ENCODE results near the gene LY6G5B.

LY6G5B gene

DNA sequence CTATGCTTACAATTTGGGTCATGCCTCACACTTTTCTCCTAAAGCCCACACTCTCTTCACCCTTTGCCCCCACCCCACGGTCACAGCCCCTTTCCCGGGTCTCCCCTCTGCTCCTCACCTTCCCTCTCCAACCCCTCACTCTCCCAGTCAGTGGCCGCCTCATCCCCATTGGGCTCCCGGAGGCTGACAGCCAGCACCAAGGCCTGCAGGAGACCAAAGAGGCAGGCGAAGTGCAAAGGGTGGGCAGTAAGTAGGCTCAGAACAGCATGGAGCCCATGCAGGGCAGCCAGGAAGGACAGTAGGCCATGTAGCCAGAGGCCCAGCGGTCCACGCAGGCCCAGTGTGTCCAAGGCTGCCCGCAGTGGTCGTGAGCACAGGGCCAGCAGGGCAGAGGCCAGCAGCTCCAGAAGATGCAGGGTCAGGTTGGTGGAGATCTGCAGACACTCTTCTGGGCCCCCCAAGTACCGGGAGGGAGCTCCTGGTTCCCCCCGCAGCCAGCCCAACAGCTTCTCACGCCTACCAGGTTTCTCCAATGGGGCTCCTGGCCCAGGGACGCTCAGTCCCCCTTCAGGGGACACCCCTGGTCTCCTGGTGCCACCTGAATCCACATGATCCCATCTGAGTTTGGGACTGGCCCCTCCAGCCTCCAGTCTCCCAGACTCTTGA is 10.7 kb upstream of the LY6G5B start:
- H3K4me3 ChIP-seq (ENCODE audit: low read length), result peak overlapping the region; percentile 83
- peak overlapping the region; percentile 91; the same call in 1 of the 2 replicates for H3K9ac ChIP-seq (ENCODE audit: low read depth, low read length)
- H3K4me1 ChIP-seq (ENCODE audit: insufficient read depth, low read length), result peaks cover 17% of the 10 kb centered on the region
- H3K36me3 ChIP-seq (ENCODE audit: insufficient read depth, low read length), result peaks cover 38% of the 10 kb centered on the region
- 94% methylated on average over 13 of the region's 13 CpGs for WGBS
- no peak overlapping the region for H3K27ac ChIP-seq (ENCODE audit: low read depth, low read length)
- no peaks in the 10 kb centered on the region for H3K27me3 ChIP-seq (ENCODE audit: insufficient read depth, low read length)
- no peaks in the 10 kb centered on the region for H3K9me3 ChIP-seq (ENCODE audit: insufficient read depth, low read depth, low read length)

DNA sequence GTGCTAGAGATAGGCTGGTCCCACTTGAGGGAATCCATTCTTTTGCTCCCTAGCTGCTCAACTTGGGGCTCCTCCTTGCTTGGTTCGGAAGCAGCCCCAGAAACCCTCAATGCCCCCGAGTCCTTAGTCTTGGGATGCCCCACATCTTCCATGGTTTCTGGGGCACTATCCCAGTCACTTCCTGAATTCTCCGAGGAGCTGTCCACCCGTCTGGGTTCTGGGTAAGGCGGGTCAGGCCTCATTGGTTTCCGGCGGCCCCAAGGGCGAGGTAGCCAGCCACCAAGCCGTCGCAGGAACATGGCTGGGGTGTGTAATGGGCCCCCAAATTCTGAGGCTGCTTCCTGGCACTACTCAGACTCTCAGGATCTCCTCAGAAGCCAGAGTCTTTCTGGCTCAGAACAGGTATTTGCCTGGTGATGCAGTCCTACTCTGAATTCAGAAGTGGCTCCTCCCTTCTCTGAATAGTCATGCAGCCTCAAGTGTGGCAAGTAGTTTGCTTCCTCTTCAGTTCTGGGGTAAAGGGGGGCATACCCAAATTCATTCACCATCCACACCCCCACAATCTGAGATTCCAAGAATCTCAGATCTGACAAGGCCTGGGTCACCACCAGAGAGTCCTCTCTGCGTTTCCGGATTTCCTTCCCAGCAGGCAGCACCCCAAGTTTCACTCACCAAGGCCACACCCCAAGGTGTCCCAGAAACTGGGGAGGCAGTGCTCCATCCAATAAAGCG is 10.0 kb upstream of the LY6G5B start:
- H3K27ac ChIP-seq (ENCODE audit: low read depth, low read length), result peak overlapping the region; percentile 88
- H3K9ac ChIP-seq (ENCODE audit: low read depth, low read length), result peak overlapping the region; percentile 91
- H3K4me1 ChIP-seq (ENCODE audit: insufficient read depth, low read length), result peaks cover 19% of the 10 kb centered on the region
- 49% methylated on average over 13 of the region's 13 CpGs for WGBS
- H3K36me3 ChIP-seq (ENCODE audit: insufficient read depth, low read length), result peaks cover 38% of the 10 kb centered on the region
- no peaks in the 10 kb centered on the region for H3K9me3 ChIP-seq (ENCODE audit: insufficient read depth, low read depth, low read length)
- no peaks in the 10 kb centered on the region for H3K27me3 ChIP-seq (ENCODE audit: insufficient read depth, low read length)
- H3K4me3 ChIP-seq (ENCODE audit: low read length), result peak overlapping the region; percentile 83

DNA sequence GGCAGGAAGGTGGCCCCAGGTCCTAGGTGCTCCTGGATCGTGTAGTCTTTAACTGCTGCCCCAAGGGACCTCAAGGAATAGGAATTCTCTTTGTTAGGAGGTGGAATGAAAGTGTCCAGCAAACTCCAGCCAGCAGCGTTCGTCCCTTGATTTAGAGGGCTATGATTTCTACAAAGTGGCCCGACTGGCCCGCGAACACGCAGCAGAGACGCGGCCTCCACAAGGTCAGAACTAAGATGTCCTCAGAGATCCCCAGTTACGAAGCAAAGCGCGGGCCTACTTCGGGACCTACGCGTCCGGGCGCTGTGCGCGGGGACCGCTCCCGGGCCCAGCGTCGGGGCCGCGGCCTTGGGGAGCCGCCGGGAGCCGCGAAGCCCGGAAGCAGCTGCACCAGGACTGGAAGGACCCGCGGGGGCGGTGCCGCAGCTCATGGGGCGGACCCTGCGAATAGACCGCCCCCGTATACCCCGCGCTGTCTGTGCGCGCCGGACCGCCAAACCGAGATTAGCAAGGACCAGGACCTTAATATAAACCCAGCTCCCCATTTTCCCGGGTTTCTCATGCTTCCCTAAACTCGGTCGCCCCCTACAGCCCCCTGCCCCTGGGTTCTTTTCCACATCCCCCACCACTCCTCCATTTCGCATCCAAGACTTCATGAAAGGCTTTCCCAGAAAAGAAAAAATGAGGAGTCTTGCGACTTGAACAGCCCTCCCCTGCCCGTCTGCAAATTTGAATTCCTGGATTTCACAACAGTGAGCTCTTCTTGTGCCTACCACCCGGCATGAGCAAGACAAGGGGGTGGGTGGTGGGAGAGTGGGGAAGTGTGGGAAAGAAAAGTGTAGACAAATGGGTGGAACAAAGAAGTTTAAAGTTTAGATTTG is 9.2 kb upstream of the LY6G5B start, which contains the start of gene C6orf47:
C6orf47 (minus strand) TSS at position 398 of the 881 bp plus-strand sequence. CDS start 831 bp downstream, outside the sequence.
- H3K9me3 ChIP-seq (ENCODE audit: insufficient read depth, low read depth, low read length), result no peaks in the 10 kb centered on the region
- peaks cover 19% of the 10 kb centered on the region for H3K4me1 ChIP-seq (ENCODE audit: insufficient read depth, low read length)
- peak within 1 kb of the TSS; percentile 83 for H3K4me3 ChIP-seq (ENCODE audit: low read length)
- peak within 1 kb of the TSS; percentile 91 for H3K9ac ChIP-seq (ENCODE audit: low read depth, low read length)
- peaks cover 38% of the 10 kb centered on the region for H3K36me3 ChIP-seq (ENCODE audit: insufficient read depth, low read length)
- 1% methylated on average over 52 of the region's 52 CpGs for WGBS
- H3K27me3 ChIP-seq (ENCODE audit: insufficient read depth, low read length), result no peaks in the 10 kb centered on the region
- peak within 1 kb of the TSS; percentile 88 for H3K27ac ChIP-seq (ENCODE audit: low read depth, low read length)

- H3K36me3 ChIP-seq (ENCODE audit: insufficient read depth, low read length), result peaks cover 38% of the 10 kb centered on the region
- peaks cover 19% of the 10 kb centered on the region for H3K4me1 ChIP-seq (ENCODE audit: insufficient read depth, low read length)
- WGBS, result 91% methylated on average over 12 of the region's 12 CpGs
- H3K27ac ChIP-seq (ENCODE audit: low read depth, low read length), result peak overlapping the region; percentile 81
- H3K9ac ChIP-seq (ENCODE audit: low read depth, low read length), result peak overlapping the region; percentile 91; the same call in 1 of the 2 replicates
- H3K9me3 ChIP-seq (ENCODE audit: insufficient read depth, low read depth, low read length), result no peaks in the 10 kb centered on the region
- H3K27me3 ChIP-seq (ENCODE audit: insufficient read depth, low read length), result no peaks in the 10 kb centered on the region
- H3K4me3 ChIP-seq (ENCODE audit: low read length), result peak overlapping the region; percentile 83
Measured at GRCh38 chr6:31661262-31662123, 8.3 kb upstream of the LY6G5B start.

- Histone ChIP-seq H3K4me3 (ENCODE audit: low read length) (no peak overlapping the region), H3K4me1 (ENCODE audit: insufficient read depth, low read length) (peaks cover 19% of the 10 kb centered on the region), H3K27me3 (ENCODE audit: insufficient read depth, low read length) (no peaks in the 10 kb centered on the region), H3K36me3 (ENCODE audit: insufficient read depth, low read length) (peaks cover 40% of the 10 kb centered on the region), H3K9me3 (ENCODE audit: insufficient read depth, low read depth, low read length) (no peaks in the 10 kb centered on the region), H3K27ac (ENCODE audit: low read depth, low read length) (no peak overlapping the region), H3K9ac (ENCODE audit: low read depth, low read length) (no peak overlapping the region)
- WGBS, result 96% methylated on average over 12 of the region's 12 CpGs
Measured at GRCh38 chr6:31662124-31662723, 7.6 kb upstream of the LY6G5B start.

DNA sequence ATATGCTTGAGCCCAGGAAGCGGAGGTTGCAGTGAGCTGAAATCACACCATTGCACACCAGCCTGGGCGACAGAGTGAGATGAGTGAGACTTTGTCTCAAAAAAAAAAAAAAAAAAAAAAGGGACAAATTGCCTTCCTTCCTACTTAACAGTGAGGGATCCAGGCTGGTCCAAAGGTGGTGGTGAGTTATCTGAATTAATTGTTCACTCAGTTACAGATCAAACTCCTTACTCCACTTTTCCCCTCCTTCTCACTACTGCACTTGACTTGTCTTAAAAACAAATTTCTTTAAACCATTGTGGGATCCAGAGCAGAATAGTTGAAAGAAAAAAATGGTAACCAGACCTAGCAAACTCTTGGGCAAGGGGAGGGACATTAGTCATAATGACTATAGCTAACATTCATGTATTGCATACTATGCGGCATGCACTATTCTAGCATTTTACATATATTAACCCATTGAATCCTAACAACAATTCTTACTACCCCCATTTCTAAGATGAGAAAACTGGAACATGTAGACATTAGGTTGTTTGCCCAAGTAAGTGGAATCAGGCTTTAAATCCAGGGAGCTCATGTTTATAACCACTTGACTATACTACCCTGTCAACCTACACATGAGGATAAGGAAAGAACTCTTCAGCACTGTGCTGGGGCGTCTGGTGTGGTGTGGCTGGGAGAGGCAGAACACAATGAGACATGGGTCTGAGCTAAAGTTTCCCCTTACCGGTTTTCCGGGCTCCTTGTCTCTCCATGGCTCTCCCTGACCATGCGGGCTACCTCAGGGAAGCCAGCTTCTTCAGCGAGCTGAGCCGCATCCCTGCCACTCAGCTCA is 6.4 kb upstream of the LY6G5B start:
- Histone ChIP-seq H3K9me3 (ENCODE audit: insufficient read depth, low read depth, low read length) (no peaks in the 10 kb centered on the region), H3K4me1 (ENCODE audit: insufficient read depth, low read length) (peaks cover 19% of the 10 kb centered on the region), H3K36me3 (ENCODE audit: insufficient read depth, low read length) (peaks cover 41% of the 10 kb centered on the region), H3K27me3 (ENCODE audit: insufficient read depth, low read length) (no peaks in the 10 kb centered on the region), H3K9ac (ENCODE audit: low read depth, low read length) (no peak overlapping the region; the same call in 1 of the 2 replicates), H3K4me3 (ENCODE audit: low read length) (peak overlapping the region; percentile 96), H3K27ac (ENCODE audit: low read depth, low read length) (peak overlapping the region; percentile 20)
- WGBS, result 86% methylated on average over 8 of the region's 9 CpGs

GRCh38 chr6:31663961-31664789 is 5.6 kb upstream of the LY6G5B start:
- peaks cover 19% of the 10 kb centered on the region for H3K4me1 ChIP-seq (ENCODE audit: insufficient read depth, low read length)
- peak overlapping the region; percentile 96 for H3K4me3 ChIP-seq (ENCODE audit: low read length)
- H3K9me3 ChIP-seq (ENCODE audit: insufficient read depth, low read depth, low read length), result no peaks in the 10 kb centered on the region
- WGBS, result 43% methylated on average over 17 of the region's 17 CpGs
- peaks cover 49% of the 10 kb centered on the region for H3K36me3 ChIP-seq (ENCODE audit: insufficient read depth, low read length)
- peak overlapping the region; percentile 99 for H3K27ac ChIP-seq (ENCODE audit: low read depth, low read length)
- no peaks in the 10 kb centered on the region for H3K27me3 ChIP-seq (ENCODE audit: insufficient read depth, low read length)
- H3K9ac ChIP-seq (ENCODE audit: low read depth, low read length), result peak overlapping the region; percentile 96

GRCh38 chr6:31664790-31665500 is 4.8 kb upstream of the LY6G5B start, which contains the start of gene GPANK1:
Gene GPANK1, minus strand, starts transcription at chr6:31664997. Its CDS starts 519 bp downstream, at chr6:31664478.
- Histone ChIP-seq H3K9ac (ENCODE audit: low read depth, low read length) (peak within 1 kb of the TSS; percentile 96), H3K27ac (ENCODE audit: low read depth, low read length) (peak within 1 kb of the TSS; percentile 99), H3K27me3 (ENCODE audit: insufficient read depth, low read length) (no peaks in the 10 kb centered on the region), H3K4me1 (ENCODE audit: insufficient read depth, low read length) (peaks cover 16% of the 10 kb centered on the region), H3K9me3 (ENCODE audit: insufficient read depth, low read depth, low read length) (no peaks in the 10 kb centered on the region), H3K4me3 (ENCODE audit: low read length) (peak within 1 kb of the TSS; percentile 96), H3K36me3 (ENCODE audit: insufficient read depth, low read length) (peaks cover 57% of the 10 kb centered on the region)
- WGBS, result under 1% methylated on average over 38 of the region's 39 CpGs
